ENCODE measurements around the gene ALDH1B1.
"Not testable (repeated sequence)": the region's sequence is repeated elsewhere in the genome, so short reads cannot be mapped to it uniquely, and the experiment has no call there.

ALDH1B1 gene

DNA sequence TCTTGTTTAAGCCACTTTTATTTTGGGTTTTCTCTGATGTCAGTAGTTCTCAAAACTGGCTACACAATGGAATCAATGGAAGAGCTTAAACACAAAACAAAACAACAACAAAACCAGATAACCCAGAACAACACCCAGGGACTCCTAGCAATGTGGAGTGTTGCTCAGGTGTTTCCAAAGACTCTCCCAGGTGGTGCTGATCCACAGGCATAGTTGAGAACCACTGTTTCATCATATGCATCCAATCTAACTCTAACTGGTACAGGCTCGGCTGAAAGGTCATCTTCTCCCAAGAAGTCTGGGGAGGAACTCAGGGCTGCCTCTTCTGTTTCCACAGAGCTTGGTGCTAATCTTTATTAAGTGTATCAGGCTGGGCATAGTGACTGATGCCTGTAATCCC lies 5.4 kb upstream of the ALDH1B1 start:
- DNase-seq (ENCODE audit: low read depth in 2 of 2) = no peak

- DNase-seq (ENCODE audit: low read depth in 2 of 2) = no peak
Observed at GRCh38 chr9:38387751-38388150, 4.8 kb upstream of the ALDH1B1 start.

DNA sequence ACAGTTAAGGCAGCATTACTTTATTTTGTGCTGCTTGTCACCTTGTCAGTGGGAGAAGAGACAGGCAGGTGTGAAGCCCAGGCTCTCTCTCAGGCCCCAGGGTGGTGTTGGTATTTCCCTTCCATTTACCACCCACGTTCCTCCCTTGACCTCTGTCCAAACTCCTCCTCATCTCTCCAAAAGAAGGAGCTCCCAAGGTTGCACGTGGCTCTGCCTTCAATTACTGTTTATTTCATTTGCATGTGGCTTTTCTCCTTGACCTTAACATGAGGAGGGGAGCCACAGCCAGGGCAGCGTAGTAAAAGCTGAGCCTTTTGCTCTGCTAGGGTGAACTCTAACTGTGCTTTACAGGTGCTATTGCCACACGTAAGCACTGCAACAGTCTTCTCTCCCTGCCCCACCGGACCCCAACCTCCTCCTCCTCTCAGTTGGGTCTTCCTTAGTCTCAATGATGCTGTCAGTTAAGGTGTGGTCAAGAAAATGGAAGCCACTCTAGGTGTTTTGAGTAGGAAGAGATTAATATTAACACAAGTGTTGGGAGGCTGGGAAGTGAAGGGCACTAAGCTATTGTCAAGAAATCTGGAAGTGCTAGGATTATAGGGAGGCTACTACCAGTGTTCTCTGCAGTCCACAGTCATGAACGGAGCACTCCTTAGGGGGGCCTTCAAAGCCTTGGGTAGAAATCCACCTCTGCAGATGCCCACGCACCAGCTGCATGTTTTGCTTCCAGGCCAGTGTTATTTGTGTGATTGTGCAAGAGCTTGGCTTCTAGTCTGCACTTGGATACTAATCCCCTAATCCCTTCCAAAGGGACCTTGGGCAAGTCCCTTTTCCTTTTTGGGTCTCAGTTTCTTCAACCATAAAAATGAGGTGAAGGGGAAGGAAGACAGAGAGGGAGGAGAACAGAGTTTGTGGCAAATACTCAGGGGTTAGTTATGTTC lies 3.9 kb upstream of the ALDH1B1 start:
- no peak for DNase-seq (ENCODE audit: low read depth in 2 of 2)

DNA sequence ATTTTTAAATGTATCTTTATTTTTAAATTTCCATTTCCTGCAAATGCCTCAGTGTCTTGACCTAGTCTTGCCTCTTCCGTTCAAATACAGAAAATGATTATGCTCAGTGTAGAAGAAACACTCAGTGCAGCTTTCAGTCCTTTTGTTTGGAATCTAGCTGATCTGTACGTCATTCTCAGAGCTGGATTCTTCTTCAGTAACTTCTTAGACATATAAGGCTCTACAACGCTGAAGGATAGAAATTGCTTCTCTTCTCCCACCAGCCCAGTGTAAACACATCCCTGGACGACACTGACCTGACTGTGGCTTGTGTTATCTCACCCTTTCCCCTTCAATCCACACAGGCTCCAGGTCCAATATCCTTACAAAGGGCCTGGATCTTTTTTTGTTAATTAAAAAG lies 3.2 kb upstream of the ALDH1B1 start:
- DNase-seq (ENCODE audit: low read depth in 2 of 2) = no peak

DNA sequence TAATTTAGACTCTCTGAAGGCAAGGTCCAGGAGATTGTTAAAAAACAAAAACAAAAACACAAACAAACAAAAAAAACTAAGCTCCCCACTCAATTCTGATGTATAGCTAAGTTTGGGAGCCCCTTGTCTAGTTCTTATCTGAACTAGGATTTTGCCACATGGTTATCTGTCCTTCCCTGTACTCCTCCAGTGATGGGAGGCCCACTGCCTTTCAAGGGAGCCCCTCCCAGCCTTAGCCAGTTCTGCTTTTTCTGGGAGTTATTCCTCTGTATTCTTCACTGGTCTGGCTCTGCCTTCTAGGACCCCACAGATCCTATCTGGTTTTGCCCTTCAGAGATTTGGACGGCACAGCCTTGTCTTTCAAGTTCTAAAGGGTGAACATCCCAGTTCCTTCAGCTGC lies 2.1 kb upstream of the ALDH1B1 start:
- no peak for DNase-seq (ENCODE audit: low read depth in 2 of 2)

DNA sequence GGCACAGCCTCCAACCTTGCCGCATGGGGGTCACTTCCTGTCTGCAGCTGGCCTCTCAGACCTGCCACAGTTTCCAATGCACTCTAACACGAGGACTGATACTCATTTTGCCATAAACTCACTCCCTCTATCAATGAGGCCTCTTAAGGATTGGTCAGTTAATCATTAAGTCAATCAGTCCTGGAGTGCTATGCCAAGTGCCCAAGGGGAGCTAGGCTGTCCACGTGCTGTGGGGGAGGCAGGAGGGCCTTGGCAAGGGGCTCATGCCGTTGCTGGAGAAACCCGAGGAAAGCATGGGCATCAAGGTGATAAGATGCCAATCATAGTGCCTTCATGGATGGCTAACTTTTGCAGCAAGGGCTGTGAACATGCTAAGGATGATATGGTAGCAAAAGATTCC lies 1.7 kb upstream of the ALDH1B1 start:
- no peak for DNase-seq (ENCODE audit: low read depth in 2 of 2)

- no peak for DNase-seq (ENCODE audit: low read depth in 2 of 2)
Observed at GRCh38 chr9:38391278-38392118, 1.0 kb upstream of the ALDH1B1 start.

DNA sequence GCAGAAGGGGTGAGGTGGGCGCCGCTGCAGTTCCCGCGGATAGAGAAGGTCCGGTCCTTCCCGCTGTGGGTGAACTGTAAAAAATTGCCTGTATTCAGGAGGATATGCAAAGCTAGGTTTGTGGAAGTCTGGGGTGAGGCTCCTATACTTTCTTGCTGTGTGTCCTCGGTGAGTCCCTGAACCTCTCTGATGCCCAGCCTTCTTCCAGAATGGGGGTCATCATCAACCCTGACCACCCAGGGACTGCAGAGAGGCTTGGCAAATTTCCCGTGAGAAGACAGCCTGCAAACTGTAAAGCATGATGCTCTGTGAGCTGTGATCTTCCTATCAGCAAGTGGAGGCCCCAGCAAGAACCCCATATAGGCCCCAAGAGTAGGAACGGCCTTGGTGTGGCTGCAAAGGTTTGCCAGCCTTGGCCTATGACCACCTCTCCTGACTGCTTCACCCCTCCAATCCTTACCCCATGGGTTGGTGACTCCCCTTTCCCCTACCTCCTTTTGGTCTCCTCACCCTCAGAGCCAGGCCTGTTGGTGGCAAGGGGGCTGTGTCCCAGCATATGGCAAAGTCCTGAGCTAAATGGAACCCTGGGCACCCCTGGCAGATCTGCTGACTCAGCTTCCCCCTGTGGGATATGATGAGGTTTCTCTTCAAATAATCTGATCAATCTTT lies 760 bp downstream of the ALDH1B1 start:
- DNase-seq (ENCODE audit: low read depth in 2 of 2) = no peak

DNA sequence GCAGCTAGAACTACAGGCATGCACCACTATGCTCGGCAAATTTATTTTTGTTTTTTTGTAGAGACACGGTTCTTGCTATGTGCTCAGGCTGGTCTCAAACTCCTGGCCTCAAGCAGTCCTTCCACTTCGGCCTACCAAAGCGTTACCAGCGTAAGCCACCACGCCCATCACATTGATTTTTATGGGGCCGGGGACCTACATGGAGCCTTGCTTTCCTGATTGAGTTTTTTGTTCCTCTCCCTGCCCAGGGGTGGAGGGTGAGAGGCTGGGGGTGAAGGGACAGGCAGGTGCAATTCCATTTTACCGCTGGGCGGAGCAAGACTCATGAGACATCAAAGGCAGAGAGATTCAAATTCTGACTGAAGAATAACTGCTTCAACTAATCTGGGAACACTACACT lies 1.9 kb downstream of the ALDH1B1 start:
- no peak for DNase-seq (ENCODE audit: low read depth in 2 of 2)

DNA sequence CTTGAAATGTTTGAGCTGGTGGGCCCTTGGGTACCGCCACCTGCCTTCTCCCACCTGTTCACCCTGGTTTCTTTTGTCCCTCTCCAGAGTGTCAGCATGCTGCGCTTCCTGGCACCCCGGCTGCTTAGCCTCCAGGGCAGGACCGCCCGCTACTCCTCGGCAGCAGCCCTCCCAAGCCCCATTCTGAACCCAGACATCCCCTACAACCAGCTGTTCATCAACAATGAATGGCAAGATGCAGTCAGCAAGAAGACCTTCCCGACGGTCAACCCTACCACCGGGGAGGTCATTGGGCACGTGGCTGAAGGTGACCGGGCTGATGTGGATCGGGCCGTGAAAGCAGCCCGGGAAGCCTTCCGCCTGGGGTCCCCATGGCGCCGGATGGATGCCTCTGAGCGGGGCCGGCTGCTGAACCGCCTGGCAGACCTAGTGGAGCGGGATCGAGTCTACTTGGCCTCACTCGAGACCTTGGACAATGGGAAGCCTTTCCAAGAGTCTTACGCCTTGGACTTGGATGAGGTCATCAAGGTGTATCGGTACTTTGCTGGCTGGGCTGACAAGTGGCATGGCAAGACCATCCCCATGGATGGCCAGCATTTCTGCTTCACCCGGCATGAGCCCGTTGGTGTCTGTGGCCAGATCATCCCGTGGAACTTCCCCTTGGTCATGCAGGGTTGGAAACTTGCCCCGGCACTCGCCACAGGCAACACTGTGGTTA lies 3.3 kb downstream of the ALDH1B1 start:
- DNase-seq (ENCODE audit: low read depth in 2 of 2) = no peak

DNA sequence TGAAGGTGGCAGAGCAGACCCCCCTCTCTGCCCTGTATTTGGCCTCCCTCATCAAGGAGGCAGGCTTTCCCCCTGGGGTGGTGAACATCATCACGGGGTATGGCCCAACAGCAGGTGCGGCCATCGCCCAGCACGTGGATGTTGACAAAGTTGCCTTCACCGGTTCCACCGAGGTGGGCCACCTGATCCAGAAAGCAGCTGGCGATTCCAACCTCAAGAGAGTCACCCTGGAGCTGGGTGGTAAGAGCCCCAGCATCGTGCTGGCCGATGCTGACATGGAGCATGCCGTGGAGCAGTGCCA lies 3.8 kb downstream of the ALDH1B1 start:
- DNase-seq (ENCODE audit: low read depth in 2 of 2) = no peak

DNA sequence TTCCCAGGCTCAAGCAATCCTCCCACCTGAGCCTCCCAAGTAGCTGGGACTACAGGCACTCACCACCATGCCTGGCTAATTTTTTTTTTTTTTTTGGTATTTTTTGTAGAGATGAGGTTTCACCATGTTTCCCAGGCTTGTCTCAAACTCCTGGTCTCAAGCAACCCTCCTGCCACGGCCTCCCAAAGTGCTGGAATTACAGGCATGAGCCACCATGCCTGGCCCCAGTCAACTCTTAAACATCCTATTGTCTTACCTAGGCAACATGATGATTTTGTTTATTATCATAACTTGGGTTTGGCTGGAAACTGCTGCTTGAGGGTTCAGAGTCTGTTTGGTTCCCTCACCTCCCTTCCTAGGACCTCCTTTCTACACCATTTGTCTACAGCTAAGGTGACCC lies 6.7 kb downstream of the ALDH1B1 start:
- not testable (repeated sequence) for DNase-seq (ENCODE audit: low read depth in 2 of 2)

- DNase-seq (ENCODE audit: low read depth in 2 of 2) = no peak
Observed at GRCh38 chr9:38401994-38402393, 9.5 kb downstream of the ALDH1B1 start.

DNA sequence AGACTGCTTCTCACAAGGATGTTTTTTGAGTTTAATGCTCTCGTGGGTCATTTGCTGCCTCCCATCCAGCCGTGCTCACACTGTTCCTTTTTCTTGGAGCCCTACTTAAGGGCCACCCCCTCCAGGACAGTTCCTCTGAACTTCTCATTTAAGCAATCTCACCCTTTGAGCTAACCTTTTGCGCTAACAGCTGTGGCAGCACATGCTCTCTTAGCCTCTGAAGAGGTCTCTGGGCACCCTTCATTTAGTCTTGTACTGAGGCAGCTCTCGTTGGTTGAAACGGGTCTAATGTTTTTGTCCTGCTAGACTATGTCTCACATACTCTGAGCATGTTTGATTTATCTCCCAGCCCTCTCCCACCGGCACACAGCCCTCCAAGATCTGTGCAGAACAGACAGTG lies 11.8 kb downstream of the ALDH1B1 start:
- DNase-seq (ENCODE audit: low read depth in 2 of 2) = no peak

DNA sequence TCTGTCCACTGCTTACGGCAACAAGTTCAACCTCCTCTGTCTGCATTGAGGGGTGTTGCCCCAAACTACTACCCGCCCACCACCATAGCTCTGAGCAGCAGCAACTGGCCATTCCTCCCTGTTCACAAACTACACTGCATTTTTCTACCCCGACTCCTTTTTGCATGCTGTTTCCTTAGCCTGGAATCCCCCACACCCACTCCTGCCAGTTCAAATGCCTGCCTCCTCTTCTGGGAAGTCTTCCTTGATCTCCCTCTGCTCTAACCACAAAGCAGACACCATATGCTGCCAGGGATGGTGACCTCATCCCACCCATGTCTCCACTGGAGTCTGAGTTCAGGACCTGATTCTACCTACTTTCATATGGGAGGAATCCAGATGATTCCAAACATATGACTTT lies 13.3 kb downstream of the ALDH1B1 start:
- DNase-seq (ENCODE audit: low read depth in 2 of 2) = no peak

DNA sequence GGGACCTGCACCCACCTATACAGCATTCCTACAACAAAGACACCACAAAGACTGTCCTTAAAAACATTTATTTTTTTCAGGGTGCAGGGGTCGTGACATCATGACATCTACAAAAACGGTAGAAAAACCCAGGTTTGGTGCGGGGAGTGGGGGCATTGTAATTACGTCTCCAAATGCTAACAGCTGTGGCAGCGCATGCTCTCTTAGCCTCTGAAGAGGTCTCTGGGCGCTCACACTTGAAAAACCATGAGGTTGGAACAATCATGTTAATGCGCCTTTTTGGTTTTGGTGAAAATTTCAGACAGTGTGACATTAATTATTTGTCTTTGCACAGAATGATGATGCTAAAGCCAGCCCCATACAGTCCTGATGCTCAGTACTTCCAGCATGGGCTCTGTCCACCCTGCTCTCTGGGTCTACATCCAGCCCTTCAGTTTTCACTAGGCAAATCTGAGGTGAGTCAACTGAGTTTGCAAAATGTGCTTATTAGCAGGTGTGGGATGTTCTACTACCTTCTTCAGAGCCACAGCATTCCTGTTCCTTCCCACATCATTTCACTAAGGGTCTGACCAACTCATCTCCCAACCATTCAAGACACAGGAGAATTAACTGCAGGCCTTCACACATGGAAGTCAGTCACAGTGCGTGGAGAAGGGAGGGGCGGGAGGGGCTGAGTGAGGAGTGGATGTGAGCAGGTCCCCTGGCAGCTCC lies 14.1 kb downstream of the ALDH1B1 start:
- no peak for DNase-seq (ENCODE audit: low read depth in 2 of 2)

DNA sequence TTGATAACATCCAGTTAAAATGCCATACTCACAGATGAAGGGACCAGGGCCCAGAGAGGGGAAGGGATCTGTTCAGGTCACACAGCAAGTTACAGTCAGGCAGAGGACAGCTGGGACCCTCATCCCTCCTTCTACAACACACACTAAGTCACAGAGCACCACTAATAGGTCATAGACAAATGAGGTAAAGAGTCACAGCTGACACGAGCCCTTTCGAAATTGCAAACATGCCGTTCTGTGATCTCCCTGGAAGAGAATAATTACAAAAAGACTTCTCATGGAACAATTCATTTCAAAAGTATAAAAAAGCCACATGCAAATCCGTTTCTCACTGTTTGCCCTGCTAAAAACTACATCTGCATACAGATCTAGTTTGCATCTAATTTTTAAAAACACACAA lies 16.2 kb downstream of the ALDH1B1 start:
- no peak for DNase-seq (ENCODE audit: low read depth in 2 of 2)

DNA sequence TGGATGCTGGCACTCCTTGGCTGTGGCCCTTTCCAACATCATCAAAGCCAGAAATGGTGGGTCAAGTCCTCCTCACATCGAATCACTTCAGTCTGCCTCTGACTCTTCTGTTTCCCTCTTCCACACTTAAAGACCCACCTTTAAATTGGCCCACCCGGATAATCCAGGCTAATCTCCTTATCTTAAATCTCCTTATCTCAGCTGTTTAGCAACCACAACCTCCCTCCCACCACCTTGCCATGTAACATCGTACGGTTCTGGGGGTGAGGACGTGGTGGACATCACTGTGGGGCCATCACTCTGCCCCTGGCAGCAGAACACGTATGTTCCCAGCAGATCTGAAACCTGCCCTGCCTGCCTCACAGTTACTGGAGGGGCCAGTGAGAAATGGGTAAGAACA lies 20.2 kb downstream of the ALDH1B1 start:
- DNase-seq (ENCODE audit: low read depth in 2 of 2) = no peak

GRCh38 chr9:38413283-38413682 lies 20.8 kb downstream of the ALDH1B1 start:
- DNase-seq (ENCODE audit: low read depth in 2 of 2) = no peak

- DNase-seq (ENCODE audit: low read depth in 2 of 2) = no peak
Observed at GRCh38 chr9:38414040-38414723, 21.7 kb downstream of the ALDH1B1 start.

- DNase-seq (ENCODE audit: low read depth in 2 of 2) = no peak
Observed at GRCh38 chr9:38415856-38416255, 23.4 kb downstream of the ALDH1B1 start.
